ENCODE measurements around the gene IL16.

- TF ChIP-seq E4F1 (CRISPR knock-in tag; IDR thresholded peaks at IDR 0.05; ENCODE audit: borderline replicate concordance), result no peak
- no peak for TF ChIP-seq HES1 (IDR thresholded peaks at IDR 0.05; ENCODE audit: low read depth)
- TF ChIP-seq FOS (IDR thresholded peaks at IDR 0.05; ENCODE audit: extremely low read depth, insufficient read length), result no peak
- TF ChIP-seq JUND (IDR thresholded peaks at IDR 0.05; ENCODE audit: borderline replicate concordance, low read depth, low read length), result no peak
- no peak for TF ChIP-seq JUND (tag; IDR thresholded peaks at IDR 0.05; ENCODE audit: borderline replicate concordance, low read depth, low read length)
- no peak for TF ChIP-seq POLR2AphosphoS2 (IDR thresholded peaks at IDR 0.05; ENCODE audit: low read length)
- no peak for TF ChIP-seq EP300 (IDR thresholded peaks at IDR 0.05; ENCODE audit: low read length)
- TF ChIP-seq KAT2B (IDR thresholded peaks at IDR 0.05; ENCODE audit: low read depth, low read length), result no peak
- no peak for TF ChIP-seq REST (IDR thresholded peaks at IDR 0.05; ENCODE audit: borderline replicate concordance)
- no peak for TF ChIP-seq REST (CRISPR knock-in tag; IDR thresholded peaks at IDR 0.05; ENCODE audit: low read depth)
- no peak for TF ChIP-seq BRCA1 (IDR thresholded peaks at IDR 0.05)
- no peak for TF ChIP-seq BRCA1 (CRISPR knock-in tag; IDR thresholded peaks at IDR 0.05)
- TF ChIP-seq TAF1 (IDR thresholded peaks at IDR 0.05; ENCODE audit: control insufficient read depth, extremely low read depth, insufficient read depth, low read length, severe bottlenecking), result no peak
- no peak for TF ChIP-seq POLR2AphosphoS5 (IDR thresholded peaks at IDR 0.05; ENCODE audit: control insufficient read depth, insufficient read depth, low read depth, low read length)
- TF ChIP-seq USF2 (CRISPR knock-in tag; IDR thresholded peaks at IDR 0.05), result no peak
- TF ChIP-seq CTCF (IDR thresholded peaks at IDR 0.05 in 2 of 3, conservative IDR thresholded peaks at IDR 0.05 in 1 of 3; ENCODE audit: insufficient read depth in 2 of 3, low read depth in 1 of 3, low read length in 3 of 3), result no peak
Measured at GRCh38 chr15:81282911-81283310, 86.2 kb downstream of the IL16 start.
